Measurements from ENCODE around the gene MLXIP.
A peak's percentile ranks its signal among the peaks of the same experiment; 100 is the strongest.

The MLXIP gene

GRCh38 chr12:122144885-122145284 is 66.3 kb downstream of the MLXIP start:
- no peak overlapping the region for H3K4me3 ChIP-seq (ENCODE audit: low read length)
- TF ChIP-seq, protein P1, sequence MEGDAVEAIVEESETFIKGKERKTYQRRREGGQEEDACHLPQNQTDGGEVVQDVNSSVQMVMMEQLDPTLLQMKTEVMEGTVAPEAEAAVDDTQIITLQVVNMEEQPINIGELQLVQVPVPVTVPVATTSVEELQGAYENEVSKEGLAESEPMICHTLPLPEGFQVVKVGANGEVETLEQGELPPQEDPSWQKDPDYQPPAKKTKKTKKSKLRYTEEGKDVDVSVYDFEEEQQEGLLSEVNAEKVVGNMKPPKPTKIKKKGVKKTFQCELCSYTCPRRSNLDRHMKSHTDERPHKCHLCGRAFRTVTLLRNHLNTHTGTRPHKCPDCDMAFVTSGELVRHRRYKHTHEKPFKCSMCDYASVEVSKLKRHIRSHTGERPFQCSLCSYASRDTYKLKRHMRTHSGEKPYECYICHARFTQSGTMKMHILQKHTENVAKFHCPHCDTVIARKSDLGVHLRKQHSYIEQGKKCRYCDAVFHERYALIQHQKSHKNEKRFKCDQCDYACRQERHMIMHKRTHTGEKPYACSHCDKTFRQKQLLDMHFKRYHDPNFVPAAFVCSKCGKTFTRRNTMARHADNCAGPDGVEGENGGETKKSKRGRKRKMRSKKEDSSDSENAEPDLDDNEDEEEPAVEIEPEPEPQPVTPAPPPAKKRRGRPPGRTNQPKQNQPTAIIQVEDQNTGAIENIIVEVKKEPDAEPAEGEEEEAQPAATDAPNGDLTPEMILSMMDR (conservative IDR thresholded peaks at IDR 0.05; ENCODE audit: low read length) = no peak
- DNase-seq (ENCODE audit: low read depth) = no peak

- no peak overlapping the region for H3K4me3 ChIP-seq (ENCODE audit: low read length)
- no peak for DNase-seq (ENCODE audit: low read depth)
- TF ChIP-seq, protein P1 (conservative IDR thresholded peaks at IDR 0.05; ENCODE audit: low read length) = no peak
Measured at GRCh38 chr12:122145505-122146330, 67.2 kb downstream of the MLXIP start.

DNA sequence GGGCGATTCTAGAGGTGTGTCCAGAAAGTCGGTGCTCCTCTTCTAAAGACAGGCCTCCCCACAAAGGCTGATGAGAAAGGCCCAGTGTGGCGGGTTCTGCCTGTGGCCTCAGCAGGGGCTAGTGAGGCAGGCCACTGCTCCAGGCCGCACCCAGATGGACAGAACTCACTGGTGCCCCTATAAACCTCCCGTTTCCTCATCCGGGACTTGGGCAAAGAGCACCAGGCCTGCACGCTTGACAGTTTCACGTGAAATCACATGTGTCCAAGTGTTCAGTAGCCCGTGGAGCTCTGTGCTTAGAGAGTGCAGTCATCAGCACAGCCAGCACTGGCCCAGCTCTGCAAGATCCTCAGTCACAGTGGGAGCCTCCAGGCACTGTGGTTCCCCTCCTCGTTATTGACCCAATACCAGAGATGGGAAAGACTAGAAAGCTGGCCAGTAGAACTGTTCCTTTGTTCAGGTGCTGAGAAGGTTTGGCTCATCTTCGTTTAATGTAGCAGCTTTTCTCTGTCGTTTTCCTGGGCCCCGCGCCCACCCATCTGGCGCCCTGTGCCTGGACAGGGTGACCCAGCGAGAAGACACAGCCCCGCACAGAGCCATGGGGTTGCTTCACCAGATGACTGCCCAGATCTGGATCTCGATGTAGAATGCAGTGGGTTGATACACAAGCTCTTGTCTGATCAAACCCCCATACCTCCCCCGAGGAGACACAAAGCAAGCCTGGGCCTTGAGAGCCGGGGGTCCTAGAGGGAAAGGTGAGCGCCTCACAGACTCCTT is 69.1 kb downstream of the MLXIP start:
- H3K4me3 ChIP-seq (ENCODE audit: low read length) = no peak overlapping the region
- no peak for DNase-seq (ENCODE audit: low read depth)
- TF ChIP-seq, protein P1 (conservative IDR thresholded peaks at IDR 0.05; ENCODE audit: low read length) = no peak

GRCh38 chr12:122148657-122149056 is 70.1 kb downstream of the MLXIP start:
- H3K4me3 ChIP-seq (ENCODE audit: low read length) = no peak overlapping the region
- TF ChIP-seq, protein P1 (conservative IDR thresholded peaks at IDR 0.05; ENCODE audit: low read length) = no peak
- peak; percentile 18 for DNase-seq (ENCODE audit: low read depth)

- TF ChIP-seq, protein P1 (conservative IDR thresholded peaks at IDR 0.05; ENCODE audit: low read length) = no peak
- H3K4me3 ChIP-seq (ENCODE audit: low read length) = no peak overlapping the region
- DNase-seq (ENCODE audit: low read depth) = no peak
Measured at GRCh38 chr12:122150127-122150681, 71.6 kb downstream of the MLXIP start.

DNA sequence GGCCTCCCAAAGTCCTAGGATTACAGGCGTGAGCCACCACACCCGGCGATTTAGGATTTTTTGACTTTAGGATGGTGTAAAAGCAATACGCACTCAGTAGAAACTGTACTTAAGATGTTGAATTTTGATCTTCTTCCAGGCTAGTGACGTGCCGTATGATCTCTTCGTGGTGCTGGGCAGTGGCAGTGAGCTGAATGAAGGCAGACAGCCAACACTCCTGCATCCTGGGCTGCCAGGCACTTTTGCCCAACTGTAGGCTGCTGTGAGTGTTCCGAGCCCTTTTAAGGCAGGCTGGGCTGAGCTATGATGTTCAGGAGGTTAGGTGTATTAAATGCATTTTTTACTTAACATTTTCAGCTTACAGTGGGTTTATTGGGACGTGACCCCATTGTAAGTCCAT is 74.2 kb downstream of the MLXIP start:
- TF ChIP-seq, protein P1 (conservative IDR thresholded peaks at IDR 0.05; ENCODE audit: low read length) = no peak

More for the DNA sequence above, 74.2 kb downstream of the MLXIP start:
- DNase-seq (ENCODE audit: low read depth) = no peak
- no peak overlapping the region for H3K4me3 ChIP-seq (ENCODE audit: low read length)

All from AG10803 (cell line).